GM11168 (cell line): ENCODE results near the gene RALGAPB.
"Not testable (repeated sequence)": the region's sequence is repeated elsewhere in the genome, so short reads cannot be mapped to it uniquely, and the experiment has no call there.

Experiments used
- in situ Hi-C: fragments of 300-500 bp; cut with MboI; formaldehyde crosslinking; loops from one replicate; pipeline ENCODE4 v1.12.0; 2022; ENCODE audit warnings: low sequenced_read_pairs; ENCODE audit not compliant: unreplicated experiment

RALGAPB gene

GRCh38 chr20:38472513-38473366 lies at the start of gene RALGAPB:
TSS of gene RALGAPB (plus strand) at chr20:38472843. CDS start at chr20:38488433, 15,590 bp downstream.
- in situ Hi-C loops, result no loop called here

- in situ Hi-C loops, result no loop called here
Observed at GRCh38 chr20:38423541-38423940, 49.1 kb upstream of the RALGAPB start.

DNA sequence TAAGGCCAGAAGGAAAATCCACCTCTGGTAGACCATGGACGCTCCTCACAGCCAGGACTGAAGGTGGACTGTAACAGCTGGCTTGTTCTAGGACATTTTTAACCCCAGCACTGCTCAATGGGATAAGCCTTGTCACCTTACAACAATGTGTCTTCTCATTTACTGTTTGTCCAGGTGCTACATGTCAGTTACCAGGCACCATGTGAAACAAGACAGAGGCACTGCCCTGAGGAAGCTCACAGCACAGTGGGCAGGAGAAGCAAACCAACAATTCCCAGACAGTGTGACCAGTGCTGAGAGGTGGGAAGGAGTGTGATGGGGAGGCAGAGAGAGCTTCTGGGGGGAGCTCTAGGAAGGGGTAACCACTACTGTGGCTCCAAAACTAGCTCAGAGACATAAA lies 48.2 kb upstream of the RALGAPB start:
- in situ Hi-C loops, result no loop called here

- in situ Hi-C loops, result no loop called here
Observed at GRCh38 chr20:38426006-38426897, 46.4 kb upstream of the RALGAPB start.

- in situ Hi-C loops, result no loop called here
Observed at GRCh38 chr20:38427655-38428023, 45.0 kb upstream of the RALGAPB start.

- in situ Hi-C loops, result no loop called here
Observed at GRCh38 chr20:38428800-38429199, 43.8 kb upstream of the RALGAPB start.

- in situ Hi-C loops, result no loop called here
Observed at GRCh38 chr20:38429301-38429700, 43.3 kb upstream of the RALGAPB start.

DNA sequence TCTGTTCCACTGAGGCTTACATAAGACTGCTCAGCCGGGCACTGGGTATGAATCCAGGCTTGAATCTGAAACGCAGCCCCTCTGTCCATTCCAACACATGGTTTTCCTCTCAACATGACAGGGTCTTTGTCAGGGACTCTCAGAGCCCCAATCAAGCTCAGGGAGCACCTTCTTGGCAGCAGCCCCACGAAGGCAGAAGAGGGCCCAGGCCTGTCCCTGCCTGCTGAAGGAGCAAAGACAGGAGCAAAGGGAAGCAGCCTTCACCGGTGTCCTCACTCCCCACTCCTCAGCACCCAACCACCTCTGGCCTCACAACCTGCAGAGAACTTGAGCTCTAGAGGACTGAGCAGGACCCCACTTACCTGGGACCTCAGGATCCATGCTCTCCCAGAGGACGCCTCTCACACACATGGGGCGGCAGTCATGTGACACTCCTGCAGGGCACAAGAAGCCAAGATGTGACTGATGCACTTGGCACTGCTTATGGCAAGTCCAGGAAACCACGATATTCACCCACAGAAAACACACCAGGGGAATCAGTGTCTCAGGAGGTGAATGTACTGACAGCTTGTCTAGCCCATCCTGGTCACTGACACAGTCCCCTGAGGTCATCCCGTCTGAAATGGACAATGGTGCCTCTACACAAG lies 41.8 kb upstream of the RALGAPB start:
- in situ Hi-C loops, result no loop called here

GRCh38 chr20:38432292-38432691 lies 40.4 kb upstream of the RALGAPB start:
- in situ Hi-C loops, result no loop called here

DNA sequence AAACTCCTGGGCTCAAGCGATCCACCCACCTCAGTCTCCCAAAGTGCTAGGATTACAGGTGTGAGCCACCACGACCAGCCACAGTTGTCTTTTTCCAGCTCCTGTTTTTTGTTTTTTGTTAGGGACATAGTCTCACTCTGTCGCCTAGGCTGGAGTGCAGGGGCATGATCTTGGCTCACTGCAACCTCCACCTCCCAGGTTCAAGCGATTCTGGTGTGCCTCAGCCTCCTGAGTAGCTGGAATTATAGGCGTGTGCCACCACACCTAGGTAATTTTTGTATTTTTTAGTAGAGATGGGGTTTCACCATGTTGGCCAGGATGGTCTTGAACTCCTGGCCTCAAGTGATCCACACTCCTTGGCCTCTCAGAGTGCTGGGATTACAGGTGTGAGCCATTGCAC lies 39.8 kb upstream of the RALGAPB start:
- in situ Hi-C loops, result not testable (repeated sequence)

- in situ Hi-C loops, result no loop called here
Observed at GRCh38 chr20:38433304-38433972, 39.2 kb upstream of the RALGAPB start.

DNA sequence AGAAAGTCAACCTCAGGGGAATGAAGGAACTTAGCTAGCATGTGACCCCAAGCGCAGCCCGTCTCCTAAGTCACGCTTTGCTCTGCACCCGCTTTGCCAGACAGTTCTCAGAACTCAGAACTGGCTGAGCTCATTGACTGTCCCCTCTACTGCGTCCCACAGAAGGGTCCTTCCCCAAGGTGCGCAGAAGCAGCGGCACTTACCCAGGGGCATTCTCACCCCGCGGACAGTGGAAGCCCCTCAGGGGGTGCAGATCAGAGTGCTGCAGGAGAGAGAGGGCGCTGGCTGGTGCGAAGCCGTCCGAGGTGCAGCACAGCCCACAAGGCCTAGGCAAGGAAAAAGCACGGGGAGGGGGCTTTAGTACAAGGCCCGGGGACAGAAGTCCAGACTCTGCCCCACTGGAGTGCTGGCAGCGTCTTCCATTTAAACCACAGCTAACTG lies 38.3 kb upstream of the RALGAPB start:
- in situ Hi-C loops, result no loop called here

- in situ Hi-C loops, result no loop called here
Observed at GRCh38 chr20:38434770-38435554, 37.7 kb upstream of the RALGAPB start, which contains the start of gene SNHG17. TSS of gene SNHG17 (minus strand) at chr20:38435328.

- in situ Hi-C loops, result no loop called here
Observed at GRCh38 chr20:38435555-38435939, 37.1 kb upstream of the RALGAPB start.

DNA sequence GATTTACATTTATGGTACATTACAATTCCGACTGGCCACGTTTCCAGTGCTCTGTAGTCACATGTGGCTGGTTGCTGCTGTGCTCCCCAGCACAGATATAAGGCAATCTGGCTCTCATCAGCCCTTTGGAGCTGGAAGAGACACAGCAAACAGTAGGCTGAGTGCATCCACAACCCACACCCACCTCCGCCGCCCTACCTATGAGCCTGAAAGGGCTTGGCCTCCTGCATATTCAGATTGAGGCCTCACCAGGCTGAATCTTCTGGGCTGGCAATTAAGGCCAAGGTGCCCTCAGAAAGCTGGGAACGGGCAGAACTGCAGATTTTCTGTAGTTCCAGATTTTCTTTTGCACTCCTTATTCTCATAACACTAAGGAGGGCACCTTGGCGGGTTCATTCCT lies 34.8 kb upstream of the RALGAPB start:
- in situ Hi-C loops, result no loop called here

DNA sequence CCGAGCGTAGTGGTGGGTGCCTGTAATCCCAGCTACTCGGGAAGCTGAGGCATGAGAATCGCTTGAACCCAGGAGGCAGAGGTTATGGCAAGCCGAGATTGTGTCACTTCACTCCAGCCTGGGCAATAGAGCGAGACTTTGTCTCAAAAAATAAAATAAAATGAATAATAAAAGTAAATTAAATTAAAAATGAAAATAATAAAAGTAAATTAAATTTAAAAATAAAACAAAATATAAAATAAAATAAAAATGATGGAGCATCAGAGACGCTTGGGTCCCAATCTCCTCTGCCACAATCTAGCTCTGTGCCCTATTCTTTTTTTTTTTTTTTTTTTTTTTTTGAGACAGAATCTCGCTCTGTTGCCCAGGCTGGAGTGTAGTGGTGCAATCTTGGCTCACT lies 31.5 kb upstream of the RALGAPB start:
- in situ Hi-C loops, result not testable (repeated sequence)

GRCh38 chr20:38441916-38442315 lies 30.7 kb upstream of the RALGAPB start:
- in situ Hi-C loops, result no loop called here

DNA sequence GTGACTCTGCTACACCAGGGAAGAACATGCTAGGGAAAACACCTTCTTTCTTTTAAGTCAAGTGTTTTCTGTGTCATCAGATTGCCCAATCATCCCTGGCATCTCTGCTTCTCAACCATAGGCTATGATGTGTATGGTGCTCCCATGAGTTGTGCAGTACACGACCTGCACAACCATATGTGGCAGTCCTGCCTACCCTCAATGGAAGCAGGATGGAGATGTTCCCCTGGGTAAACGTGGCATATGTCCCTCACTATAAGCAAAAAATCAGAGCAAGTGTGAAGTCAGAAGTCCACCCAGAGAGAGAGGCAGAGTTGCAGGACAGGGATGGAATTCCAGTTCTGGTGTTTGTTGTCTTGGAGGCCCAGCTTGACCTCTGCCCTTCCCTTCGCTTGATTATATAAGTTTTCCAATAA lies 27.3 kb upstream of the RALGAPB start:
- in situ Hi-C loops, result no loop called here

- in situ Hi-C loops, result no loop called here
Observed at GRCh38 chr20:38445901-38446425, 26.7 kb upstream of the RALGAPB start.
